ENCODE data around the gene SIK2.
"Not testable (repeated sequence)": the region's sequence is repeated elsewhere in the genome, so short reads cannot be mapped to it uniquely, and the experiment has no call there.

Gene SIK2

DNA sequence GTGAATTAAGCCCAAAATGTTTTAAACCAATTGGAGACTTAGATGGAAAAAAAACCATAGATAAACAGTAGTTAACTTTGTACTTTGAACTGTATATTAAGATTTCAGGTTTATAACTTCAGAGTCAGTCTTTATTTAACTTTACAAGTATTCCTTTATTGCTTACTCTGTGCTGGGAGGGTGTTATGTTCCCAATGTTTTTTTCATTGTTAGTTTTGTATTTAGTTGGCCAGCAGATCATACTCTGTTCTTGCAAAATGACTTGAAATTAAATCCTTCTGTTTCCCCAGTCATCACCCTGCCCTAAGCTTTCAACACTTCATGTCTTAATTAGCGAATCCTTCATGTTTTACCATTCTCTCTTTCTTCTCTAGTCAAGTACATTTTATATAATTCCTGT lies 25.3 kb downstream of the SIK2 start:
- DNase-seq (ENCODE audit: low read depth), result no peak

GRCh38 chr11:111629499-111629898 lies 27.2 kb downstream of the SIK2 start:
- DNase-seq (ENCODE audit: low read depth), result no peak

- no peak for DNase-seq (ENCODE audit: low read depth)
These were observed 28.9 kb downstream of the SIK2 start for GRCh38 chr11:111631024-111631665.

- DNase-seq (ENCODE audit: low read depth), result no peak
These were observed 29.4 kb downstream of the SIK2 start for GRCh38 chr11:111631666-111632039.

GRCh38 chr11:111632516-111633220 lies 30.4 kb downstream of the SIK2 start:
- no peak for DNase-seq (ENCODE audit: low read depth)

DNA sequence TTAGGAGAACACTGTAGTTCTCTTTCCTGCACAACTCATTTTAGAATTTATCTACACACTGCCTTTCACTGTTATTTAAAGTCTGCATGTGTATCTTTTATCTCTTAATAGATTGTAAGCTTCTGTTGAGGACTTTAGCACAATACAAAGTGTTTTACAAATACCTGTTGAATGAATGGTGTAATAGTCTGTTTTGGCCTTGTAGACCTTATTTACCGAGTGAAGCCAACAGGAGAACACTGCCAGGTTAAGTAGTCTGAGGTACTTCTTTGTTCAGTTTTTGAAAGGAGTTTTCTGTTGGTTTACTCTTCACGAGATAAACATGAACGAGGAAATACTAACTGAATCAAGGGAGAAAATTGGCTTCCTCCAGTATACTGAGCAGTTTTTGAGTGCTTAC lies 31.0 kb downstream of the SIK2 start:
- no peak for DNase-seq (ENCODE audit: low read depth)

- DNase-seq (ENCODE audit: low read depth), result no peak
These were observed 31.6 kb downstream of the SIK2 start for GRCh38 chr11:111633756-111634362.

- no peak for DNase-seq (ENCODE audit: low read depth)
These were observed 32.9 kb downstream of the SIK2 start for GRCh38 chr11:111634981-111635705.

- DNase-seq (ENCODE audit: low read depth), result no peak
These were observed 33.4 kb downstream of the SIK2 start for GRCh38 chr11:111635706-111636045.

DNA sequence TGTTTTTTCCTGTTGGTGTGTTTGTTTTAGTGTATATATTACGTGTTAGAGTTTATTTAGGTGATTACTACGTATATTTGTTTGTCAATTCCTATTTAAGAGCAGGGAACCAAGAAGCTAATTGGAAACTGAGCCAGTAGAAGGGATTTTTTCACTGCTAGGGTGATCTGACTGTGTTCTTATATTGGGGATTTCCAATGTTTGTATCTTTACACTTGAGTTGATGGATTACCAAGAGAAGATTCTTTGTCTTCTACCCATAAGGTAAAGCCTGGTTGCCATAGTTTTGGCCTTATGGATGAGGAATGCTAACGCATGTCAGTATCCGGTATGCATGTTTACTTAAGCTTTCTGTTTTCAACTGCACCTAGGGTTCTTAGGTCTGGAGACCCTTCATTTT lies 35.6 kb downstream of the SIK2 start:
- no peak for DNase-seq (ENCODE audit: low read depth)

- no peak for DNase-seq (ENCODE audit: low read depth)
These were observed 37.1 kb downstream of the SIK2 start for GRCh38 chr11:111639226-111639925.

GRCh38 chr11:111641339-111642015 lies 39.2 kb downstream of the SIK2 start:
- DNase-seq (ENCODE audit: low read depth), result no peak

GRCh38 chr11:111642542-111642941 lies 40.3 kb downstream of the SIK2 start:
- no peak for DNase-seq (ENCODE audit: low read depth)

DNA sequence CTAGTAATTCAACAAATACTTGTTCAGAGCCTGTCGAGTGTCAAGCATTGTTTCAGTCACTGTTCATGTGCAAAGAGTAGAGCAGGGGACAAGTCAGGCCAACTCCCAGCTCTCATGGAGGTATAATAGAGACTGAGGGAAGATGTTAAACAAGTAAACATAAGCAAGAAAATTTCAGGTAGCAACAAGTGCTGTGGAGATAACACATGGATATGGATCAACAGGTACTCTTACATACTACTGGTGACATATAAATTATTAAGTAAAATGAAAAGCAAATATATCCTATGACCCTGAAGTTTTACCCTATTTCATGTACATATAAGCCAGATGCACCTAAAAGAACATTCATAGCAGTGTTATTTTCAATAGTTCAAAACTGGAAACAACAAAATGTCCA lies 42.7 kb downstream of the SIK2 start:
- no peak for DNase-seq (ENCODE audit: low read depth)

DNA sequence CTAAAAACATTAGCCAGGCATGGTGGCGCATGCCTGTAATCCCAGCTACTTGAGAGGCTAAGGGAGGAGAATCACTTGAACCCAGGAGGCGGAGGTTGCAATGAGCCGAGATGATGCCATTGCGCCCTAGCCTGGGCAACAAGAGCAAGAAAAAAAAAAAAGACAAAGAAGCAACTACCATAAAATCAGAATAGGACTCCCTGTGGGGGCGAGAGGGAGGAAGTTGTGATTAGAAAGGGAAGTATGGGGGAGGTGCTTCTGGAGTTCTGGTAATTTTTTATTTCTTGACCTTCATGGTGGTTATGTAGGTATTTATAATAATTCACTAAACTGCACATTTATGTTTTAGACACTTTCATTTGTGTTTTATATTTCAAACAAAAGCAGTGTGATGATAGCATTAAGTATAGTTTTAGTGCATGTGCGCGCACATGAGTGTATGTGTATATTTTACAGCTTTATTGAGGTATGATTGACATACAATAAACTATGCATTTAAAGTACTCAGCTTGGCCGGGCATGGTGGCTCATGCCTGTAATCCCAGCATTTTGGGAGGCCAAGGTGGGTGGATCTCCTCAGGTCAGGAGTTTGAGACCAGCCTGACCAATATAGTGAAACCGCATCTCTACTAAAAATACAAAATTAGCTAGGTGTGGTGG lies 43.5 kb downstream of the SIK2 start:
- DNase-seq (ENCODE audit: low read depth), result no peak

- not testable (repeated sequence) for DNase-seq (ENCODE audit: low read depth)
These were observed 49.1 kb downstream of the SIK2 start for GRCh38 chr11:111651336-111651735.

GRCh38 chr11:111652184-111652583 lies 49.9 kb downstream of the SIK2 start:
- no peak for DNase-seq (ENCODE audit: low read depth)

DNA sequence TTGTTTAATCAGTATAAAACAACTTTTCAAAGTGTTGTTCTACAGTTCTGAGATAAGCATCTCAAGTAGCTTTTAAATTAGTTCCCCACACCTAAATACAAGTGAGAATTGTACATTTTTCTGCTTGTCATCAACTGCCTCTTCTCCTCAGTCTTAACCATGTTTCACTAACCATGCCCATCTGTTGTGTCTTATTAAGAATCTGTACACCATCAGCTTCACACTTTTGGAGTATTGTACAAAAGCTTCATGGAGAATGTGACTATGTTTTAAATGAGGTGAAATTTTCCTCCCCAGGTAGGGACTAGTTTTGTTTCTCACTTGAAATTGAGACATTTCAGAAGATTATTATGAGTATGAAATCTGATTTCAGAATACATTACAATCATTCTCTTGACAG lies 52.4 kb downstream of the SIK2 start:
- no peak for DNase-seq (ENCODE audit: low read depth)

DNA sequence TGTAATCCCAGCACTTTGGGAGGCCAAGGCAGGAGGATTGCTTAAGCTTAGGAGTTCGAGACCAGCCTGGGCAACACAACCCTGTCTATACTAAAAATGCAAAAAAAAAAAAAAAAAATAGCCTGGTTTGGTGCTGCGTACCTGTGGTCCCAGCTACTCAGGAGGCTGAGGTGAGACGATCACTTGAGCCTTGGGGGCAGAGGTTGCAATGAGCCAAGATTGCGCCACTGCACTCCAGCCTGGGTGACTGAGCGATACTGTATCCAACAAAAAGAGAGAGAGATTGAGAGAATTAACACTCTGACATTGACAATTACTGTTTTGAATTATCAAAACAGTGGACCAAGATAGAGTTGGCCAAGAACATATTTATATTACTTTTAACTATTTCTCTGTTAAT lies 53.7 kb downstream of the SIK2 start:
- no peak for DNase-seq (ENCODE audit: low read depth)

DNA sequence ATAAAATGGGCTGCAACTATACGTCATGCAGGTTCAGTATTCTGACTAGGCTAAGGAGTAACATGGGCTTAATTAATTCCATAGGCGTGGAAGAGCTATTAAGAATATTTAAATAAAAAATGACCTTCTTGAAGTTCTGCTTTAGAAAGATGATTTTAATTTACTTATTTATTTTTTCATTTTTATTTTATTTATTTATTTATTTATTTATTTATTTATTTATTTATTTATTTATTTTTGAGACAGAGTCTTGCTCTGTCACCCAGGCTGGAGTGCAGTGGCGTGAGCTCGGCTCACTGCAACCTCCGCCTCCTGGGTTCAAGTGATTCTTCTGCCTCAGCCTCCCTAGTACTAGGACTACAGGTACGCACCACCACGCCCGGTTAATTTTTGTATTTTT lies 55.7 kb downstream of the SIK2 start:
- not testable (repeated sequence) for DNase-seq (ENCODE audit: low read depth)

DNA sequence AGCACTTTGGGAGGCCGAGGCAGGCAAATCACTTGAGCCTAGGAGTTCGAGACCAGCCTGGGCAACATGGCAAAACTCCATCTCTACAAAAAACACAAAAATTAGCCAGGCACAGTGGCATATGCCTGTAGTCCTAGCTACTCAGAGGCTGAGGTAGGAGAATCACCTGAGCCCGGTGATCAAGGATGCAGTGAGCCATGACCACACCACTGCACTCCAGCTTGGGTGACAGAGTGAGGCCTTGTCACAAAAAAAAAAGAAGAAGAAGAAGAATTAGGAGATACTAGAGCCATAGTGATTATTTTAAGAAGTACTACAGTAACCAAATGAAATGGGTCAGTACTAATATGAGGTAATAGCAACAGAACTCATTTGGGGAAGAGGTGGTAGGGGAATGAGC lies 56.2 kb downstream of the SIK2 start:
- DNase-seq (ENCODE audit: low read depth), result not testable (repeated sequence)

Measured in stimulated activated CD8-positive, alpha-beta memory T cell treated with anti-CD3 and anti-CD28 coated beads, Interleukin-4, amount 100 ng/mL, for 24 hours (primary cell).